ENCODE results near the gene CYP26C1.

Gene CYP26C1

DNA sequence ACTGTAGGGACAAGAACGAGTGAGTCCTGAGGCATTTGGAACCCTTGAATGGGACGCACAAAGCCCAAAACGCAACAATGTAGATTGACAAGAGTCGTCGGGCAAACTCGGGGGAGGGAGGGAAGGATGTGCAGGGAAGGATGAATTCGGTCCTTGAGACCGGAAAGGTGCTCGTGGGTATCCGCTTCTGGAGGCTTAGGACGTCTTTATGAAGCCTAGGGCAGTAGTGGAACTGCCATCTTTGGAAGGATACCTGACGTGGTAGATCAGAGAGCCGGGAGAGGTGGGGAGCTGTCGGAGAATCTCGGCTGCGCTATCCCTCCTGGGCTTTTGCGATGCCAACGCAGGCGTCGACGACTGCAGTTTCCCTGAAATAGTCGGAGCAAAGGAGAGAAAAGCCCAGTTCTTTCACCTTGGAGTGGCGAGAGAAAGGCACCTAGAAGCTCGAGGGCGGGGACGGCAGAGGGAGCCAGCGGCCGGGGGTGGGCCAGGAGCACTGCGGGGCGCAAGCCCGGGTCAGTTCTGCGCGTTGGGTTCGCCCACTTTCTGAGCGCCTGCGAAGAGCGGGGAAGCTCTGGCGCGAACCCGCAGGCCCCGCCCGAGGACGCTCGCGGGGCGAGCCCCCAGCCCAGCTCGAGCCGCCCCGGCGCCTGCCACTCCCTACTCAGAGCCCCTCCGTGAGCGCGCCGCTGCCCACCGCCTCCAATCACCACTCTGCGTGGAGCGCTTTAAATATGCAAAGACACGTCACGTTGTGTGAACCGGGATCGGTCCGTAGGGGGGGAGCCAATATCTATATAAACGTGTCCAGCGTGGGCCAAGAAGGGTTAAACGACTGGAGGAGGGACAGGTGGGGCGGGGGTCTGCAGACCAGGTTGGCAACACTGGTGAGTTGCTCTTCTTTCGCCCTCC, at the start of gene CYP26C1:
TSS of gene CYP26C1 (plus strand) at position 824 of the 912 bp plus-strand sequence. CDS start 466 bp downstream, outside the sequence.
- DNase-seq (ENCODE audit: low read depth) = no peak

DNA sequence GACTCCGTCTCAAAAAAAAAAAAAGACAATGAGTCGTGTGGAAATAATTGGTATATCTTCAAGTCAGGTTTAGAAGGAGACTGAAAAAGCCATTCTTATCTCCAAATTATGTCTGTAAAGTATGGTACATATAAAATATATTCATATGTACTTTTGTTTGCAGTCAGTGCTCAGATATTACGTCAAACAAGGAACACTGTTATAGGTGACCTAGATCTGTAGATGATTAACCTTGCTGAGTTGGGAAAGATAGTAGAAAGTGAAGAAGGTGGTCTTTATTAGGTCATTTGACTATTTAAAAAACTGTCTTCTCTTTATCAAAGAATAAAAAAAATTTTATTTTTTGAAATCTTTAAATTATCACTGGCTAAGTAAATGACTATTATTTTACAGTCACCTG, 44.9 kb upstream of the CYP26C1 start:
- DNase-seq (ENCODE audit: low read depth) = no peak

DNA sequence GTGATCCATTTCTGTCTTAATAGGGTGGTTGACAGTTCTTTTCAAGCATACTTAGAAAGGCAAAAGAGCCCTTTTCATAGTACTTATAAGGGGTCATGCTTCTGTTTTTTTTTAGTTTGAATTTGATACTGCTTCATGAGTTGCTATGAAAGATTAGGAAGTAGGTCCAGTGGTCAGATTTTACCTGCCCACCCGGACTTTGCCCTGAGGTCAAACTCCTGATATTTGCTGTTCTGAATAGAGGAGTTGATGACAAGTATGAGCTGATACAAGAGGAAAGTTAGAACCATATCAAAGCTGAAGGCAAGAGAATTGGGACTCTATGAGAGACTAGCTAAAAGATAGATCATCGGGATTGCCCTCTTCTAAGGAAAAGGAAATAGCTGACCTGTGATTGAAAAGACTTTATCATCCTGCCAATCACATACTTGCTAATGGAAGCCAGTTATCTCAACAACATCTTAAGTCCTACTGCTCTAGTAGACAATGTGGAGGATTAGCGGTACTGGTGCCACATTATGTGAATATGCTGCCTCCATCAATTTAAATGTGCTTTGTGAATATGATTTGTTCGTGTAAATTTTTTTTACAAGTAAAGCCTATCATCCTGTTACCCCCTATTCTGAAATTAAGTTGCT, 37.5 kb upstream of the CYP26C1 start:
- no peak for DNase-seq (ENCODE audit: low read depth)

DNA sequence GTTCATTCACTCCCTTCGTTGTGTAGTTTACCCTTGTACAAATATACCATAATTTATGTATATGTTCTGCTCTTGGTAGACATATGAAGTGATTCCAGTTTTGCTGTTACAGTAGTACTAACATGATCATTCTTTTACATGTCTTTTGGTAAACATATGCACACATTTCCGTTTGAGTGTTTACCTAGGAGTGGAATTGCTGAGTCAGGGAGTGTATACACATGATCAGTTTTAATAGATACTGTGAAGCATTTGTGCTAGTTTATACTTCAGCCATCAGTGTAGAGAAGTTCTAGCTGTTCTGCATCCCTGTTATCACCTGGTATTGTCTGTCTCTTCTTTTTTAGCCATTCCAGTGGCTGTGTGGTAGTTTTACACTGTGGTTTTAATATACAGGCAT, 34.5 kb upstream of the CYP26C1 start:
- DNase-seq (ENCODE audit: low read depth) = no peak

DNA sequence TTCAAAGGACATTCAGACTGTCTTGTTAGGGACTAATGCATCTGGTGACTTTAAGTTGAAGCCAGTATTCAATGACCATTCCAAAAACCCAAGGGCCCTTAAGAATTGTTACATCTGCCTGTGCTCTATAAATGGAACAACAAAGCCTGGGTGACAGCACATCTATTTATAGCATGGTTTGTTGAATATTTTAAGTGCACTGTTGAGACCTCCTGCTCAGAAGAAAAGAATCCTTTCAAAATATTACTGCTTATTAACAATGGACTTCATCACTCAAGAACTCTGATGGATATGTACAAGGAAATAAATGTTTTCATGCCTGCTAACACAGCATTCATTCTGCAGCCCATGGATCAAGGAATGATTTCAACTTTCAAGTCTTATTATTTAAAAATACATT, 33.1 kb upstream of the CYP26C1 start:
- no peak for DNase-seq (ENCODE audit: low read depth)

DNA sequence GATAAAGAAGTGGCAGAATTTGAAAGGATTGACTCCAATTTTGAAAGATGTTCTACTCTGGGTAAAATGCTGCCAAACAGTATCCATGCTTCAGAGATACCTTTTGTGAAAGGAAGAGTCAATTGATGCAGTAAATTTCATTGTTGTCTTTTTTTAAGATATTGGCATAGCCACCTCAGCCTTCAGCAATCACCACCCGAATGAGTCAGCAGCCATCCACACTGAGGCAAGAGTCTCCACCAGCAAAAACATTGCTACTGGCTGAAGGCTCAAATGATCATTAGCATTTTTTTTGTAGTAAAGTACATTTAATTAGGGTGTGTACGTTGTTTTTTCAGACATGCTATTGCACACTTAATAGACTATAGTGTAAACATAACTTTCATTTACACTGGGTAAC, 31.7 kb upstream of the CYP26C1 start:
- DNase-seq (ENCODE audit: low read depth) = no peak

GRCh38 chr10:93030409-93030808, 30.2 kb upstream of the CYP26C1 start:
- DNase-seq (ENCODE audit: low read depth) = no peak

DNA sequence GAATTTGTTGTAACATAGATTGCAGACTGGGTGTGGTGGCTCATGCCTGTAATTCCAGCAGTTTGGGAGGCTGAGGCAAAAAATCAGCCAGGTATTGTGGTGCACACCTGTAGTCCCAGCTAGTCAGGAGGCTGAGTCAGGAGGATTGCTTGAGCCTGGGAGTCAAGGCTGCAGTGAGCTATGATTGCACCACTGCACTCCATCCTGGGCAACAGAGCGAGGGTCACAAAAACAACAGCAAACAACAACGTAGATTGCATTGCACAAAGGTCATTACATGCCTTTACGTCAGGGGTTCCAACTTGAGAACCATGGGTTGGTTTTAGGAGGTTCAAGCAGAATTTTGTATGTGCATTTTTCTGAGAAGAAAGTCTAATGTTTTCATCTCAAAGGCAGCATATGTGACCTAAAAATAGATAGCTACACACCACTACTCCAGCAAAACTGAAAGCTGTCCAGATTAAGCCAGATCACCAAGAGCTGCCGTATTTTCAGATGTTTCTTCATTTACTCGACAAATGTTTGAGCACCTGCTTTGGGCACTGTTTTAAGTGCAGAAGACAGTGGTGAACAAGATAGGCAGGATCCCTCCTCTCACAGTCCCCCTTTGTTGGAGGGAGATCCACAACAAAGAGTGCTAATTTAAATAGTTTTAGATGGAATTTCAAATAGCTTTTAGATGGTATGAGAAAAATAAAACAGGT, 28.3 kb upstream of the CYP26C1 start:
- DNase-seq (ENCODE audit: low read depth) = no peak

DNA sequence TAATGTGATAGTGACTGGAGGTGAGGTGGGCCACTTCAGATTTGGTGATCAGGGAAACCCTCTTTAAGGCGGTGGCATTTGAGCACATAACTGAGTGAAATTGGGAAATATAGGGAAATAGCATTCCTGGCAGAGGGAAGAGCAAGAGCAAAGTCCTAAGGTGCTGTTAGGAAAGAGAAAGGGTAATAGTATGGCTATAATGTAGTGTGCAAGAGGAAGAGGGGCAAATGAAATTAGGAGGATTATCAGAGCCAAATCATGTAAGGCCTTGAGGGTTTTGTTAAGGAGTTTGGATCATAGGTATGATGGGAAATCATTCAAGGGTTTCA, 27.8 kb upstream of the CYP26C1 start:
- DNase-seq (ENCODE audit: low read depth) = no peak

DNA sequence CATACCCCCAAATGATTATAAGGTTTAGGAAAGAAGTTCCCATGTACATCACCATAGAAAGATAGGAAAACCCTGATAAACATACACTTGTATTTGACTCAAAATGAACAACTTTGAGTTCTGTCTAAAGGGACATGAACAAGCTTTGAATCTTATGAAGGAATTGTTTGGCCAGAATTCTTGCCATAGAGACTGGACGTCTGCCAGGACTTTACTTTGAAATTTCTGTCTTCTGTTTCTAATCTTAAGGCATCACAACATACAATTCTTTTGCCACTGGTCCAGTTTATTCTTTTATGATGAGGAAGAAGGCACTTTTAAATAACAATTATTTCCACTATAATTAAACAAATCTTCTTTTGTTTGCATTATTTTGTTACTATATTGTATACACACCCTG, 26.2 kb upstream of the CYP26C1 start:
- DNase-seq (ENCODE audit: low read depth) = no peak

GRCh38 chr10:93039110-93039509, 21.5 kb upstream of the CYP26C1 start:
- DNase-seq (ENCODE audit: low read depth) = no peak

DNA sequence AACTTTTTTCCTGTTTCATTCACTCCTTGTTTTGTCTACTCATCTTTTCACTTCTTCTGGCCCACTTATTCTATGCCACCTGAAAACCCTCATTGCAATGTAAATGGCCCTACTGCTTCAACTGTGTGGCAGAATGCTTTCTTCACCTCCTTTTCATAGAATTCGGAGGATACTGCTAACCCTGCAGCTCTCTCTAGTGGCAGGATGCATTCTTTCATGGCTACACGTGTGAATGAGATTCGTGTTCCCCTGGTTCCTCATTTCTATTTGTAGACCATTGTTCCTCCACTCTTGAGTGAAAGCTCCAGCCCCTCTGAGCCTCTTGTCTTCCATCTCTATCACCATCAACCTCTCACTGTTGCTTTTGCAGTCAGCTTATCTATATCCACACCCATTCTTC, 20.9 kb upstream of the CYP26C1 start:
- DNase-seq (ENCODE audit: low read depth) = no peak

GRCh38 chr10:93054486-93054885, 6.1 kb upstream of the CYP26C1 start:
- DNase-seq (ENCODE audit: low read depth) = no peak

GRCh38 chr10:93058139-93058538, 2.5 kb upstream of the CYP26C1 start:
- no peak for DNase-seq (ENCODE audit: low read depth)

- DNase-seq (ENCODE audit: low read depth) = no peak
Measured at GRCh38 chr10:93060887-93061593, 442 bp downstream of the CYP26C1 start.

DNA sequence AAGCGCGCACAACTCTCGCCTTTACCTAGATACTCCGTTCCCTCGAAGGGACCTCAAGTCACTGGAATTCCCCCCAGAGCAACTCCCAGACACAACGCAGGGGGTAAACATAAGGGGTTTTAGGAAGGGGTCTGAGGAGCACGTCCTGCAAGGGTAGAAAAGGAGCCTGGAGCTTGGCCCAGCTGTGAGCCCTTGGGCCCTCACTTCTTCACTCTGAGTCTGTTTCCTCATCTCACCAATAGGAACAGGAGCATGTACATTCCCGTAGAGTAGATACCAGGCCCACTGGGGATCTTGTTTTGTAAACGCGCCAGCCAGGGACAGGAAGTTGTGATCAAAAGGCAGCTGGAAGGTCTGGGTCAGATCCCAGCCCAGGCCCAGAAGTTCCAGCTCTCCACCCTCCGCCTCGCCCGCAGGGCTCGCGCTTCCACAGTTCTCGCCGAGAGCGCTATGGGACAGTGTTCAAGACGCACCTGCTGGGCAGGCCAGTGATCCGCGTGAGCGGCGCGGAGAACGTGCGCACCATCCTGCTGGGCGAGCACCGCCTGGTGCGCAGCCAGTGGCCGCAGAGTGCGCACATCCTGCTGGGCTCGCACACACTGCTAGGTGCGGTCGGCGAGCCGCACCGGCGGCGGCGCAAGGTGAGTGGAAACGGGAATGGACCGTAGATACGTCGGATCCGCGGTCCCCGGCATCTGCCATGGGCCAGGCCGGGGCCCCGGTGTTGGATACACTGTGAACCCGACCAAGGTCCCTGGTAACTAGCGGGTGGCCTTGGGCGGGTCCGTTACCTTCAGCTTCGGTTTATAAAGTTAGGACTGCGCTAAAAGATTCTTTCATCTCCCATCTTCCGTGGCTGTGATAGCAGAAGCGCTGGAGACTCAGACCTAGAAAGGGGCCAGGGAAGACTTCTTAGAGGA, 1.3 kb downstream of the CYP26C1 start:
- no peak for DNase-seq (ENCODE audit: low read depth)

GRCh38 chr10:93062514-93063143, 2.0 kb downstream of the CYP26C1 start:
- no peak for DNase-seq (ENCODE audit: low read depth)

DNA sequence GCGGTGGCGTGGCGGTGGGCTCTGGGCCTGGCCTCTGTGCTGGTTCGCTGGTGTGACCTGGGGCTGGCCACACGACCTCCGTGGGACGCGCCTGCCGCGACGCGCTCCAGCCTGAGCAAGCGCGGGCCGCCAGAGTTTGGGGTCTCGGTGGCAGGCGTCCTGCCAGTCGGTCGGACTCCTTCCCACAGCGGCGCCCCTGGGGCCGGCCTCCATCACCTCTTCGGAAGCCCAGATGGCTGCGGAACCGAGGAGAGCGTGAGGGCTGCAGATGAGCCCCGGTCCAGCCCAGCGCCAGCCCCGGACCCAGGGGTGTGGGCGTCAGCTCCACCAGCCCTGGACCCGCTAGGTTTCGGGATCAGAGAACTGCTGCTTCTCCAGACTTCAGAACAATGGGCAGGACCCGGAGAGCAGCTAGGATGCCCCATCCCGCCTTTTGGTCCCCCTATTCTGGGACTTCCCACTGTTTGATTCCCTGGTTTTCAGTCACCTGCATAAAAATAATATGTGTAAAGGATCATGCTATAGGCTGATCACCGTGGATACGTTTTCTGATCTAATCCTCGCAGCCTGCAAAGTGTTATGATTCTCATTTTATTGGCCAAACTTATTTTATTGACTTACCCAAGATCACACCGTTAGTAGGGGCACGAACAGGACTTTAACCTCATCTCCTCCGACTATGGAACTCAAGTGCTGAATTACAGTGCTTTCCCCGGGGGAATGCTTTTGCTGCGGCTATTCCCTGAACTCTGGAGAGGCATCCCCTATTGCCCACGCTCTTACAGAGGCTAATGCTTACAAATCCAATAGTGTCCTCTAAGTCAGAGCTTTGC, 2.8 kb downstream of the CYP26C1 start:
- DNase-seq (ENCODE audit: low read depth) = no peak

- DNase-seq (ENCODE audit: low read depth) = no peak
Measured at GRCh38 chr10:93063977-93064660, 3.5 kb downstream of the CYP26C1 start.
